MM.1S (cell line): Measurements from ENCODE around the gene TBC1D7.

Experiments used
- EZH2 ChIP-seq: fragments of 300-600 bp; sonication (generic); optimal IDR thresholded peaks from 2 replicates; pipeline ENCODE3; 2017; ENCODE audit warnings: low read depth, mild to moderate bottlenecking, antibody characterized with exemption, low read length, mixed read lengths
- TF ChIP-seq, protein P1 (sequence below): fragments of 300-600 bp; sonication (generic); IDR thresholded peaks from 2 replicates; pipeline ENCODE4 v1.5.1; 2016; ENCODE audit warnings: antibody characterized with exemption, low read length, mixed read lengths

GRCh38 chr6:13261464-13261994 lies 66.8 kb downstream of the TBC1D7 start:
- TF ChIP-seq EZH2, result no peak
- TF ChIP-seq, protein P1, sequence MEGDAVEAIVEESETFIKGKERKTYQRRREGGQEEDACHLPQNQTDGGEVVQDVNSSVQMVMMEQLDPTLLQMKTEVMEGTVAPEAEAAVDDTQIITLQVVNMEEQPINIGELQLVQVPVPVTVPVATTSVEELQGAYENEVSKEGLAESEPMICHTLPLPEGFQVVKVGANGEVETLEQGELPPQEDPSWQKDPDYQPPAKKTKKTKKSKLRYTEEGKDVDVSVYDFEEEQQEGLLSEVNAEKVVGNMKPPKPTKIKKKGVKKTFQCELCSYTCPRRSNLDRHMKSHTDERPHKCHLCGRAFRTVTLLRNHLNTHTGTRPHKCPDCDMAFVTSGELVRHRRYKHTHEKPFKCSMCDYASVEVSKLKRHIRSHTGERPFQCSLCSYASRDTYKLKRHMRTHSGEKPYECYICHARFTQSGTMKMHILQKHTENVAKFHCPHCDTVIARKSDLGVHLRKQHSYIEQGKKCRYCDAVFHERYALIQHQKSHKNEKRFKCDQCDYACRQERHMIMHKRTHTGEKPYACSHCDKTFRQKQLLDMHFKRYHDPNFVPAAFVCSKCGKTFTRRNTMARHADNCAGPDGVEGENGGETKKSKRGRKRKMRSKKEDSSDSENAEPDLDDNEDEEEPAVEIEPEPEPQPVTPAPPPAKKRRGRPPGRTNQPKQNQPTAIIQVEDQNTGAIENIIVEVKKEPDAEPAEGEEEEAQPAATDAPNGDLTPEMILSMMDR, result no peak
